GM23248 (cell line): ENCODE measurements around the gene EPHA2. TPM values are rescaled to one million over a fixed set of nuclear protein-coding genes. Genes with fewer than 3 reads are reported as not detected.
A peak's percentile ranks its signal among the peaks of the same experiment; 100 is the strongest.

ENCODE experiments used
- DNase-seq: peaks from one replicate; pipeline ENCODE4 v3.0.0-alpha.2; 2015
- H2AFZ ChIP-seq: fragments of 200-600 bp; sonication (generic); 2 replicates; pipeline ENCODE4 v1.6.1; 2016; ENCODE audit warnings: antibody characterized with exemption
- H3F3A ChIP-seq: fragments of 200-600 bp; sonication (generic); 2 replicates; pipeline ENCODE4 v1.6.1; 2016; ENCODE audit warnings: mild to moderate bottlenecking, antibody characterized with exemption, mixed run types; ENCODE audit not compliant: insufficient read depth
- H3K27ac ChIP-seq: fragments of 200-600 bp; sonication (generic); 2 replicates; pipeline ENCODE4 v1.5.1; 2016; ENCODE audit warnings: mild to moderate bottlenecking
- H3K27me3 ChIP-seq: fragments of 200-600 bp; sonication (generic); replicated peaks from 2 replicates; pipeline ENCODE4 v1.6.1; 2016; ENCODE audit warnings: mild to moderate bottlenecking; ENCODE audit not compliant: insufficient read depth
- H3K36me3 ChIP-seq: fragments of 200-600 bp; sonication (generic); 2 replicates; pipeline ENCODE4 v1.6.1; 2016; ENCODE audit warnings: low read depth, mild to moderate bottlenecking
- H3K4me1 ChIP-seq: fragments of 200-600 bp; sonication (generic); 2 replicates; pipeline ENCODE4 v1.6.1; 2016; ENCODE audit warnings: mild to moderate bottlenecking; ENCODE audit not compliant: insufficient read depth
- H3K4me2 ChIP-seq: fragments of 200-600 bp; sonication (generic); one replicate; pipeline ENCODE4 v1.6.1; 2016; ENCODE audit warnings: mild to moderate bottlenecking; ENCODE audit not compliant: unreplicated experiment
- H3K4me3 ChIP-seq: fragments of 200-600 bp; sonication (generic); 2 replicates; pipeline ENCODE4 v1.5.1; 2016; ENCODE audit warnings: mild to moderate bottlenecking
- H3K79me2 ChIP-seq: fragments of 200-600 bp; sonication (generic); 2 replicates; pipeline ENCODE4 v1.6.1; 2016; ENCODE audit warnings: mild to moderate bottlenecking; ENCODE audit not compliant: insufficient read depth
- H3K9ac ChIP-seq: fragments of 200-600 bp; sonication (generic); 2 replicates; pipeline ENCODE4 v1.6.1; 2016; ENCODE audit warnings: mild to moderate bottlenecking
- H3K9me2 ChIP-seq: fragments of 200-600 bp; sonication (generic); 2 replicates; pipeline ENCODE4 v1.6.1; 2016; ENCODE audit warnings: mixed run types, mild to moderate bottlenecking, moderate library complexity; ENCODE audit not compliant: insufficient read depth
- H3K9me3 ChIP-seq: fragments of 200-600 bp; sonication (generic); one replicate; pipeline ENCODE4 v1.6.1; 2017; ENCODE audit warnings: low read depth
- H4K20me1 ChIP-seq: fragments of 200-600 bp; sonication (generic); 2 replicates; pipeline ENCODE4 v1.6.0; 2016; ENCODE audit not compliant: insufficient read depth
- EZH2 ChIP-seq: fragments of 200-600 bp; sonication (generic); IDR thresholded peaks from 2 replicates; pipeline ENCODE4 v1.6.1; 2018; ENCODE audit warnings: antibody characterized with exemption, mild to moderate bottlenecking; ENCODE audit not compliant: insufficient read depth, poor library complexity, severe bottlenecking
- EZH2phosphoT487 ChIP-seq: fragments of 200-600 bp; sonication (generic); IDR thresholded peaks from 2 replicates; pipeline ENCODE4 v1.6.1; 2018; ENCODE audit warnings: antibody characterized with exemption, moderate library complexity, mild to moderate bottlenecking, low read depth; ENCODE audit not compliant: insufficient read depth
- WGBS, 2 experiments: methylation state at CpG; one replicate each; pipeline ENCODE4 v1.1.6; 2015 to 2017; ENCODE audit warnings: low lambda C conversion rate in 2 of 2, low coverage in 1 of 2; ENCODE audit errors: missing lambda C conversion rate in 2 of 2; 5-methylcytosine and 5-hydroxymethylcytosine counted together
- in situ Hi-C: fragments of 300-500 bp; cut with MboI; formaldehyde crosslinking; loops from 2 replicates; pipeline ENCODE4 v1.15.0; 2020
- polyA plus RNA-seq: library from polyadenylated mRNA; unstranded; fragments of >200 nt; fragmentation: Nextera tagmentation; extraction: Ambion mirVana; gene quantifications from 2 replicates; pipeline ENCODE4 v1.2.1, GENCODE V29; 2016
- total RNA-seq: library from RNA; depleted of rRNA; stranded (reverse); fragments of >200 nt; shearing (Covaris generic); gene quantifications from 2 replicates; pipeline ENCODE4 v1.2.3, GENCODE V29; 2014

EPHA2 gene
- total and polyA plus RNA-seq, 2 experiments from 2014 or later = 8.8 to 21.7 TPM

- TF ChIP-seq EZH2 (no peak), EZH2phosphoT487 (no peak)
- in situ Hi-C loops = no loop called here
- no peaks in the 10 kb centered on the region for H3K9me3 ChIP-seq
- H3K79me2 ChIP-seq = no peaks in the 10 kb centered on the region
- H3K36me3 ChIP-seq = no peaks in the 10 kb centered on the region
- peak overlapping the region; percentile 38 for H3K4me2 ChIP-seq
- WGBS, 2 experiments = 16 to 27% methylated on average over 18 to 49 of the region's 60 CpGs
- no peaks in the 10 kb centered on the region for H3K9me2 ChIP-seq
- peaks cover 8% of the 10 kb centered on the region; the same call in 1 of the 2 replicates for H3F3A ChIP-seq
- H3K9ac ChIP-seq = no peak overlapping the region
- no peak overlapping the region for H3K27ac ChIP-seq
- no peaks in the 10 kb centered on the region for H4K20me1 ChIP-seq
- no peaks in the 10 kb centered on the region; the same call in 1 of the 2 replicates for H3K27me3 ChIP-seq
- H2AFZ ChIP-seq = no peak overlapping the region
- H3K4me1 ChIP-seq = peaks cover 6% of the 10 kb centered on the region
- peak; percentile 48 for DNase-seq
- H3K4me3 ChIP-seq = peak overlapping the region; percentile 53
Measured at GRCh38 chr1:16167331-16168143, 11.7 kb upstream of the EPHA2 start.

DNA sequence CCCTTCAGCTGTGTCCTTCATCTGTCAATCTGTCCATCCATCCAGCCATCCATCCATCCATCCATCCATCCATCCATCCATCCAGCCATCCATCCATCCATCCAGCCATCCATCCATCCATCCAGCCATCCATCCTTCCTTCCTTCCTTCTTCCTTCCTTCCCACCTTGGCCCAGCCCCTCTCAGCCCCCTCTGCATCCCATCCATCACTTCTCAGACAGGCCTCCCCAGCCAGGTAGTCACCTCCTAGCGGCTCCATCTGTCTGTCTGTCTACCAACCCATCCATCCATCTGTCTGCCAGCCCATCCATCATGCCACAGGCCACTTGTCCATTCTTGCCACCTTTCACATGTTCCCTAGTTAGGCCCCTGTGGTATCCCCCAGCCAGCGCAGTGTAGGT is 10.2 kb upstream of the EPHA2 start:
- no peak overlapping the region for H3K9ac ChIP-seq
- peaks cover 8% of the 10 kb centered on the region; the same call in 1 of the 2 replicates for H3F3A ChIP-seq
- H2AFZ ChIP-seq = no peak overlapping the region
- H4K20me1 ChIP-seq = no peaks in the 10 kb centered on the region
- WGBS, 2 experiments = 50% methylated on average over 2 of the region's 2 CpGs
- H3K4me1 ChIP-seq = peaks cover 6% of the 10 kb centered on the region
- no peaks in the 10 kb centered on the region; the same call in 1 of the 2 replicates for H3K27me3 ChIP-seq
- H3K4me2 ChIP-seq = no peak overlapping the region
- TF ChIP-seq EZH2 (no peak), EZH2phosphoT487 (no peak)
- H3K9me2 ChIP-seq = no peaks in the 10 kb centered on the region
- H3K27ac ChIP-seq = no peak overlapping the region
- in situ Hi-C loops = no loop called here
- H3K79me2 ChIP-seq = no peaks in the 10 kb centered on the region
- no peak overlapping the region for H3K4me3 ChIP-seq
- H3K9me3 ChIP-seq = no peaks in the 10 kb centered on the region
- no peaks in the 10 kb centered on the region for H3K36me3 ChIP-seq
- DNase-seq = no peak

GRCh38 chr1:16165548-16165947 is 9.7 kb upstream of the EPHA2 start:
- H3K4me1 ChIP-seq = peaks cover 6% of the 10 kb centered on the region
- H3K9me2 ChIP-seq = no peaks in the 10 kb centered on the region
- in situ Hi-C loops = no loop called here
- H3K9me3 ChIP-seq = no peaks in the 10 kb centered on the region
- H3K4me3 ChIP-seq = no peak overlapping the region
- H3K36me3 ChIP-seq = no peaks in the 10 kb centered on the region
- no peak overlapping the region for H3K9ac ChIP-seq
- H3F3A ChIP-seq = peaks cover 8% of the 10 kb centered on the region; the same call in 1 of the 2 replicates
- H3K27me3 ChIP-seq = no peaks in the 10 kb centered on the region
- TF ChIP-seq EZH2 = no peak
- no peak for TF ChIP-seq EZH2phosphoT487
- no peaks in the 10 kb centered on the region for H3K79me2 ChIP-seq
- WGBS, 2 experiments = 88 to 92% methylated on average over 5 to 7 of the region's 7 CpGs
- no peak overlapping the region for H3K27ac ChIP-seq
- H3K4me2 ChIP-seq = no peak overlapping the region
- no peak for DNase-seq
- no peak overlapping the region for H2AFZ ChIP-seq
- H4K20me1 ChIP-seq = no peaks in the 10 kb centered on the region

GRCh38 chr1:16165073-16165364 is 9.2 kb upstream of the EPHA2 start:
- H3K36me3 ChIP-seq = no peaks in the 10 kb centered on the region
- WGBS, 2 experiments = 62 to 69% methylated on average over 5 of the region's 5 CpGs
- in situ Hi-C loops = no loop called here
- no peak for DNase-seq
- H3K27ac ChIP-seq = no peak overlapping the region
- no peak for TF ChIP-seq EZH2phosphoT487
- TF ChIP-seq EZH2 = no peak
- no peaks in the 10 kb centered on the region for H3K27me3 ChIP-seq
- no peak overlapping the region for H3K4me2 ChIP-seq
- no peaks in the 10 kb centered on the region for H3K9me3 ChIP-seq
- H3F3A ChIP-seq = peaks cover 8% of the 10 kb centered on the region; the same call in 1 of the 2 replicates
- H4K20me1 ChIP-seq = no peaks in the 10 kb centered on the region
- no peaks in the 10 kb centered on the region for H3K79me2 ChIP-seq
- H3K9ac ChIP-seq = no peak overlapping the region
- H3K4me3 ChIP-seq = no peak overlapping the region
- H3K4me1 ChIP-seq = peaks cover 6% of the 10 kb centered on the region
- no peak overlapping the region for H2AFZ ChIP-seq
- no peaks in the 10 kb centered on the region for H3K9me2 ChIP-seq
